Measurements from ENCODE around the gene CUEDC2.
A peak's percentile ranks its signal among the peaks of the same experiment; 100 is the strongest.
"Not testable (repeated sequence)": the region's sequence is repeated elsewhere in the genome, so short reads cannot be mapped to it uniquely, and the experiment has no call there.

Gene CUEDC2

GRCh38 chr10:102463983-102464382 lies 31.6 kb upstream of the CUEDC2 start:
- DNase-seq (ENCODE audit: low read depth in 1 of 2, low spot score in 1 of 2): no peak
- in situ Hi-C loops (cut with HindIII; ENCODE audit: low pct_unique_long_range_greater_than_20kb, low sequenced_read_pairs): no loop called here
- TF ChIP-seq JUND (IDR thresholded peaks at IDR 0.05; ENCODE audit: low read depth): no peak

- no peak for TF ChIP-seq JUND (IDR thresholded peaks at IDR 0.05; ENCODE audit: low read depth)
- in situ Hi-C loops (cut with HindIII; ENCODE audit: low pct_unique_long_range_greater_than_20kb, low sequenced_read_pairs): no loop called here
- no peak for DNase-seq (ENCODE audit: low read depth in 1 of 2, low spot score in 1 of 2)
Observed at GRCh38 chr10:102462512-102463054, 30.2 kb upstream of the CUEDC2 start.

- DNase-seq (ENCODE audit: low read depth in 1 of 2, low spot score in 1 of 2): peak; percentile 97 to 98
- in situ Hi-C loops (cut with HindIII; ENCODE audit: low pct_unique_long_range_greater_than_20kb, low sequenced_read_pairs): no loop called here
- no peak for TF ChIP-seq JUND (IDR thresholded peaks at IDR 0.05; ENCODE audit: low read depth)
Observed at GRCh38 chr10:102461187-102462054, 29.0 kb upstream of the CUEDC2 start.

GRCh38 chr10:102460836-102461186 lies 28.4 kb upstream of the CUEDC2 start:
- in situ Hi-C loops (cut with HindIII; ENCODE audit: low pct_unique_long_range_greater_than_20kb, low sequenced_read_pairs): no loop called here
- TF ChIP-seq JUND (IDR thresholded peaks at IDR 0.05; ENCODE audit: low read depth): no peak
- DNase-seq (ENCODE audit: low read depth in 1 of 2, low spot score in 1 of 2): no peak

- DNase-seq (ENCODE audit: low read depth in 1 of 2, low spot score in 1 of 2): no peak
- no peak for TF ChIP-seq JUND (IDR thresholded peaks at IDR 0.05; ENCODE audit: low read depth)
- in situ Hi-C loops (cut with HindIII; ENCODE audit: low pct_unique_long_range_greater_than_20kb, low sequenced_read_pairs): no loop called here
Observed at GRCh38 chr10:102458656-102459055, 26.3 kb upstream of the CUEDC2 start.

GRCh38 chr10:102457591-102458150 lies 25.3 kb upstream of the CUEDC2 start:
- in situ Hi-C loops (cut with HindIII; ENCODE audit: low pct_unique_long_range_greater_than_20kb, low sequenced_read_pairs): no loop called here
- TF ChIP-seq JUND (IDR thresholded peaks at IDR 0.05; ENCODE audit: low read depth): no peak
- no peak for DNase-seq (ENCODE audit: low read depth in 1 of 2, low spot score in 1 of 2)

- no peak for TF ChIP-seq JUND (IDR thresholded peaks at IDR 0.05; ENCODE audit: low read depth)
- in situ Hi-C loops (cut with HindIII; ENCODE audit: low pct_unique_long_range_greater_than_20kb, low sequenced_read_pairs): no loop called here
- DNase-seq (ENCODE audit: low read depth in 1 of 2, low spot score in 1 of 2): no peak
Observed at GRCh38 chr10:102455893-102456471, 23.6 kb upstream of the CUEDC2 start.

- in situ Hi-C loops (cut with HindIII; ENCODE audit: low pct_unique_long_range_greater_than_20kb, low sequenced_read_pairs); DNase-seq (ENCODE audit: low read depth in 1 of 2, low spot score in 1 of 2): not testable (repeated sequence)
Observed at GRCh38 chr10:102454662-102455487, 22.5 kb upstream of the CUEDC2 start.

- TF ChIP-seq JUND (IDR thresholded peaks at IDR 0.05; ENCODE audit: low read depth): no peak
- no peak for DNase-seq (ENCODE audit: low read depth in 1 of 2, low spot score in 1 of 2)
- in situ Hi-C loops (cut with HindIII; ENCODE audit: low pct_unique_long_range_greater_than_20kb, low sequenced_read_pairs): no loop called here
Observed at GRCh38 chr10:102453502-102453901, 21.1 kb upstream of the CUEDC2 start.

GRCh38 chr10:102452672-102453340 lies 20.4 kb upstream of the CUEDC2 start:
- DNase-seq (ENCODE audit: low read depth in 1 of 2, low spot score in 1 of 2): no peak
- TF ChIP-seq JUND (IDR thresholded peaks at IDR 0.05; ENCODE audit: low read depth): no peak
- in situ Hi-C loops (cut with HindIII; ENCODE audit: low pct_unique_long_range_greater_than_20kb, low sequenced_read_pairs): no loop called here

GRCh38 chr10:102451105-102451969 lies 19.0 kb upstream of the CUEDC2 start, which contains the start of gene C10orf95:
TSS of gene C10orf95 (minus strand) at chr10:102451543. CDS start at chr10:102451093, 450 bp downstream.
- in situ Hi-C loops (cut with HindIII; ENCODE audit: low pct_unique_long_range_greater_than_20kb, low sequenced_read_pairs): no loop called here
- no peak for TF ChIP-seq JUND (IDR thresholded peaks at IDR 0.05; ENCODE audit: low read depth)
- DNase-seq (ENCODE audit: low read depth in 1 of 2, low spot score in 1 of 2): peak in 1 of 2 experiments; percentile 52
